ENCODE results near the gene NOA1. TPM values are rescaled to one million over a fixed set of nuclear protein-coding genes. Genes with fewer than 3 reads are reported as not detected.
A peak's percentile ranks its signal among the peaks of the same experiment; 100 is the strongest.

NOA1 gene
- total RNA-seq, 1 donor from 2014 or later = 17.4 TPM

GRCh38 chr4:56981795-56982201, 4.4 kb upstream of the NOA1 start:
- Mint-ChIP-seq H3K27ac (peak overlapping the region; percentile 36), H3K27me3 (no peaks in the 10 kb centered on the region)
- DNase-seq (ENCODE audit: low spot score, unreplicated experiment) = no peak

GRCh38 chr4:56979421-56980072, 2.1 kb upstream of the NOA1 start:
- H3K9me3 Mint-ChIP-seq (ENCODE audit: low read depth) = no peaks in the 10 kb centered on the region
- H3K27ac Mint-ChIP-seq = peak overlapping the region; percentile 100
- peak overlapping the region; percentile 100 for H3K4me3 Mint-ChIP-seq (ENCODE audit: low read depth)
- no peaks in the 10 kb centered on the region for H3K36me3 Mint-ChIP-seq (ENCODE audit: insufficient read depth)
- no peak for DNase-seq (ENCODE audit: low spot score, unreplicated experiment)
- TF ChIP-seq CTCF (IDR thresholded peaks at IDR 0.05; ENCODE audit: unreplicated experiment) = no peak
- peaks cover 26% of the 10 kb centered on the region for H3K4me1 Mint-ChIP-seq (ENCODE audit: low read depth)
- no peaks in the 10 kb centered on the region for H3K27me3 Mint-ChIP-seq

More at GRCh38 chr4:56981795-56982201, 4.4 kb upstream of the NOA1 start:
- Mint-ChIP-seq H3K9me3 (ENCODE audit: low read depth) (no peaks in the 10 kb centered on the region), H3K36me3 (ENCODE audit: insufficient read depth) (no peaks in the 10 kb centered on the region), H3K4me1 (ENCODE audit: low read depth) (peaks cover 20% of the 10 kb centered on the region), H3K4me3 (ENCODE audit: low read depth) (peak overlapping the region; percentile 1)
- TF ChIP-seq CTCF (IDR thresholded peaks at IDR 0.05; ENCODE audit: unreplicated experiment) = no peak

GRCh38 chr4:56978750-56979303, 1.4 kb upstream of the NOA1 start, which contains the start of gene POLR2B:
Gene POLR2B (plus strand): TSS chr4:56978896. CDS start chr4:56978986, 90 bp downstream.
- Mint-ChIP-seq H3K9me3 (ENCODE audit: low read depth) (no peaks in the 10 kb centered on the region), H3K27ac (peak within 1 kb of the TSS; percentile 100), H3K4me3 (ENCODE audit: low read depth) (peak within 1 kb of the TSS; percentile 100), H3K27me3 (no peaks in the 10 kb centered on the region), H3K36me3 (ENCODE audit: insufficient read depth) (peaks cover 3% of the 10 kb centered on the region), H3K4me1 (ENCODE audit: low read depth) (peaks cover 25% of the 10 kb centered on the region)
- TF ChIP-seq CTCF (IDR thresholded peaks at IDR 0.05; ENCODE audit: unreplicated experiment) = no peak
- DNase-seq (ENCODE audit: low spot score, unreplicated experiment) = peak; percentile 84

GRCh38 chr4:56976837-56977320, 527 bp downstream of the NOA1 start:
- H3K36me3 Mint-ChIP-seq (ENCODE audit: insufficient read depth) = peaks cover 22% of the 10 kb centered on the region
- peak overlapping the region; percentile 100 for H3K4me3 Mint-ChIP-seq (ENCODE audit: low read depth)
- H3K9me3 Mint-ChIP-seq (ENCODE audit: low read depth) = no peaks in the 10 kb centered on the region
- H3K27me3 Mint-ChIP-seq = no peaks in the 10 kb centered on the region
- peak; percentile 27 for TF ChIP-seq CTCF (IDR thresholded peaks at IDR 0.05; ENCODE audit: unreplicated experiment)
- peak; percentile 64 for DNase-seq (ENCODE audit: low spot score, unreplicated experiment)
- peak overlapping the region; percentile 100 for H3K27ac Mint-ChIP-seq
- H3K4me1 Mint-ChIP-seq (ENCODE audit: low read depth) = peaks cover 24% of the 10 kb centered on the region

DNA sequence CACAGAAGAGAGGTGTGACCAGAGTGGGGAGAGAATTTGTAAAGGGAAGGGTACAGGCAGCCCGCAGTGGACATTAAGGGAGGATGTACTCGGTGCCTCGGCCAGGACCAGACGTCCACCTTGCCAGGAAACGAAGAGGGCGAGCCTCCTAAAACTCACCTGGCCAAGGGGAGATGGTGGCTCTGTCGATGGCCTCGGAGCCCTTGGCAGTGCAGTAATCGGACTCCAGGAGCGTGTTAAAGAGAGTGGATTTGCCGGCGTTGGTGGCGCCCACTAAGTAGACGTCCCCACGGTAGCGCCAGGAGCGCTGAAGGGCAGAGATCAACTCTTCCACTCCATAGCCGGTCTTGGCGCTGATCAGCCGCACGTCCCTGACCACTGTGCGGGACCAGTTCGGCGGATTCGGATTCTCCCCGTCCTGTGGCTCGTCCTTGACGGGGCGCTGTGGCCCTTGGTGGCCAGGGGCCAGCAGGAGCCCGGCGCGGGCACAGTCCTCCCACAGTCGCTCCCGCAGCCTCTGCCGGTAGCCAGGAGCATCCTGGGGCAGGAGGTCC, 1.0 kb downstream of the NOA1 start:
- DNase-seq (ENCODE audit: low spot score, unreplicated experiment) = peak; percentile 10
- no peaks in the 10 kb centered on the region for H3K27me3 Mint-ChIP-seq
- H3K4me3 Mint-ChIP-seq (ENCODE audit: low read depth) = peak overlapping the region; percentile 100
- no peak for TF ChIP-seq CTCF (IDR thresholded peaks at IDR 0.05; ENCODE audit: unreplicated experiment)
- peaks cover 24% of the 10 kb centered on the region for H3K36me3 Mint-ChIP-seq (ENCODE audit: insufficient read depth)
- H3K27ac Mint-ChIP-seq = peak overlapping the region; percentile 74
- H3K9me3 Mint-ChIP-seq (ENCODE audit: low read depth) = no peaks in the 10 kb centered on the region
- peaks cover 19% of the 10 kb centered on the region for H3K4me1 Mint-ChIP-seq (ENCODE audit: low read depth)

Measured in progenitor cell of endocrine pancreas (in vitro differentiated cells).